ENCODE measurements around the gene UCMA.

The UCMA gene

DNA sequence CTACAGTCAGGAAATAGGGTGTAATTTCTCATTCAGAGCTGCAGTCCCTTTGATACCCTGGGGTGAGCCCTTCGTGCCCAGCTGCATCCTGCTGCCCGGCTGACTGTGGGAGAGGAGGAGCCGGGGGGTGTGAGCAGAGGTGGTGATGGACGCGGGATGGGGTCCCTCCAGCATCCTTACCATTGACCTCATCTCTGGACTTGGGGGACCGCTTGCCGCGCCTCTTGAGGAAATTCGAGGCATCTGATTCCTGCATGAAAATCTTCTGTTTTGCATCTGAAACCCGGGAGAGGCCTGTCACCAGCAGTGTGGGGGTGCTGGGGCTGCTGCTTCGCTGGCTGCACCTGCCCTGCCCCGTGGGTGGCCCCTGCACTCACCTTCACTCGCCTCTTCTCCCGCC lies 816 bp downstream of the UCMA start:
- no peak for DNase-seq

DNA sequence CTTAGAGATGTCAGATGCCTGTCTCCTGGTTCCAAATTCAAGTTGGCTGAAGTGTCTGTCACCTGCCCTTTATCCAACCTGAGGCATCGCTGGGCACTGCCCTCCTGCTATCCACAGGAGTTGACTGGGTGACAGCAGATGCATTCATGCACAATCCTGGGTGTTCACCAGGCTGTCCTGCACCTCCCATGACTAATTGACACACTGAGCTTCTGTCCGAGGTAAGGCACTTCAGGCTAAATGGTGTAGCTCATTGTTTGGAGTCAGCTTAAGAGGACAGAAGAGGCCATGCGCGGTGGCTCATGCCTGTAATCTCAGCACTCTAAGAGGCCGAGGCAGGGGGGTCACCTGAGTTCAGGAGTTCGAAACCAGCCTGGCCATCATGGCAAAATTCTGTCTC lies 2.4 kb downstream of the UCMA start:
- DNase-seq = no peak

- no peak for DNase-seq
These were observed 3.0 kb downstream of the UCMA start for GRCh38 chr10:13231190-13231589.

DNA sequence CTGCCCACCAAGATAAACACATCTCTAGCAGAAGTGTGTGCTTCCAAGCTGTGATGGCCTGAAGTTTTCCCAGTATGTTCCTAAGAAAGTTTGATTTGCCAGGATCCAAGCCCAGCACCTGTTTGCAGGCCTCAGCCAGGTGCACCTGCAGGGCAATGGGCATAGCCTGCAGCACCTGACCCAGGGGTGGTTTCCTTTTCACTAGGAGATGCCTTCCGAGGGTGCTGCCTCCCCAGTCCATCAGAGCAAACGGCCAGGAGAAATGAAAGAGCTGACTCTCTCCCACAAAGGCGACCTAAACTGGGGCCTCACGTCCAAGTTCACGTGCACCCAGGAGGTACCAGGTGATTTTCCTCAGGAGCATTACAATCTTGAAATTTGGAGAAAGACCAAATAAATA lies 7.1 kb downstream of the UCMA start:
- DNase-seq = no peak

- no peak for DNase-seq
These were observed 8.6 kb downstream of the UCMA start for GRCh38 chr10:13225601-13226000.

- DNase-seq = no peak
These were observed 9.8 kb downstream of the UCMA start for GRCh38 chr10:13224210-13224995.

DNA sequence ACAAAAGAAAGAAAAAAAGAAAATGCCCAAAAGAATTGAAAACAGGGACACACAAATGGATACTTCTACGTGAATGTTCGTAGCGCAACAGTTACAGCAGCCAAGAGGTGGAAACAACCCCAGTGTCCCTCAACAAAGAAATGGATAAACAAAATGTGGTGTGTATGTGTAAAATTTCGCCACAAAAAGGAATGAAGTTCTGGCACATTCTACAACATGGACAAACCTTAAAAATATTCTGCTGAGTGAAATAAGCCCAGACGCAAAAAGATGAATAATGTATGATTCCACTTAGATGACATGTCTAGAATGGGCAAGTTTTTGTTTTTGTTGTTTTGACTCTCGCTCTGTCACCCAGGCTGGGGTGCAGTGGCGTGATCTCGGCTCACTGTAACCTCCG lies 10.9 kb downstream of the UCMA start:
- DNase-seq = no peak

- DNase-seq = no peak
These were observed 11.6 kb downstream of the UCMA start for GRCh38 chr10:13222566-13222965.

- DNase-seq = no peak
These were observed 12.0 kb downstream of the UCMA start for GRCh38 chr10:13222151-13222550.

DNA sequence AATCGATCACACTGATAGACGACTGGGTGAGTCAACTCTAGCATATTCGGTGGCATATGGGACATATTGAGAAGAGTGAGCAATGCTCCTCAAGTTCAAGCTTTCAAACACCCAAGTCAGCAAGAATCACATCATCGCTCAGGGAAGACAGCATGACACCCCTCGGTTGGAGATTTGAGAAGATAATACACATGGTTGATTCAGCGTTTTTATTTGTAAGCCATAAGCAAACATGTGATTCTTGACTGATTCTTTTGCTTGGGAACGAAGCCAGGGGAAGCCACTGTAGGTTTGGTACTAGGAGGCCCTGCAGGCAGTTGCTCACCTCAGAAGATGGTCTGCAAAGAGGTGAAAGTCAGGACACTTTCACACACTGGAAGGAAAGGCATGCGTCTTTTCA lies 12.6 kb downstream of the UCMA start:
- DNase-seq = no peak

DNA sequence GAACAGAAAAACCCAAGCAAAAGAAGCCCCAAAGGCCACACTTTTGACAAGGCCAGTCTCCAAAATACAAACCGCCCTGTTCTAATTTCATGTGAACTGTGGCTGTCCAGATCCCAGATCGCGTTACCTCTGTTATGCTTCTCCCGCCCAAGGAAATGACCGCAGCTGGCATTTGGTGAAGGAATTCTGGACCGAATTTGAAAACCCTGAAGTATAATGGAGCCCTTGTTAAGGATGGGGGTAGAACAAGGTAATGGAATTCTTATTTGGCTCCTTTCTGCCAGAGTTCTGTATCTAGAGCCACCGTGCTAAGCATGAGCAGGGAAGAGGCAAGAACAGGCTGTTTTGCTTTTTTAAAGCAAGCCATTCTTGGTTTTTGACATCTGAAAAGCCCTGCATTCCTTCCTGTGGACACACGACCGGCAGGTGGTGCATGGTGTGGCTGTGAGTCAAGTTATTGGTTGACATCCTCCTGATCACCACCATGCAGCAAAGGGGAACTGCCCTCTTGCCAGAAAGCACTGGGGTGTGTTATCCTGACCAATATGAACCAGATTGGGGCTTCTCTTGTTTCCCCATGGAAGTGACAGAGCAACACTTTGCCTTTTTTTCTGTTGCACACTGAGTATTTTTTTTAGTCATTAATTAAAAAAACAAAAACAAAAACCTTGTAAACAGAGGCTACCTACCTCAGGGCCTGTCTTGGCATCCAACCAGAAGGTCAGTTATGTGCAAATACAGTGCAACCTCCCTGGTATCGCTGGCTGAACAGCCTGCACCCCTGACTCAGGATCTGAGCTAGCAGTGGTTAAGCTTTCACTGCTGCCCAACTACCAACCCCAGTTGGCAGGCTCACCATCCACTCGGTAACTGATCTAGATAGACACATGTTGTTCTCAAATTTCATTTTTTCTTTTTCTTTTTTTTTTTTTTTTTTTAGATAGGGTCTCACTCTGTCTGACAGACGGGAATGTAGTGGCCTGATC lies 14.2 kb downstream of the UCMA start:
- DNase-seq = peak; percentile 10

DNA sequence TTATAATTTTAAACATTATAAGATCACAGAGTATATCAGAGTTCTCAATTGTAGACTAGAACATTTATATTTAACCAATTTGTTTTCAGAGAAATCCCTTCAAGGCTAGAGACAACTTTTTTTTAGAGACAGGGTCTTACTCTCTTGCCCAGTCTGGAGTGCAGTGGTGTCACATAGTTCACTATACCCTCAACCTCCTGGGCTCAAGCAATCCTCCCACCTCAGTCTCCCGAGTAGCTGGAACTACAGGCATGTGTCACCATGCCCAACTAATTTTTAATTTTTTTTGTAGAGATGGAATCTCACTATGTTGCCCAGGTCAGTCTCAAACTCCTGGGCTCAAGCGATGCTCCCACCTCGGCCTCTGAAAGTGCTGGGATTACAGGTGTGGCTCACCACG lies 15.3 kb downstream of the UCMA start:
- DNase-seq = no peak

GRCh38 chr10:13213163-13213562 lies 21.0 kb downstream of the UCMA start:
- no peak for DNase-seq

DNA sequence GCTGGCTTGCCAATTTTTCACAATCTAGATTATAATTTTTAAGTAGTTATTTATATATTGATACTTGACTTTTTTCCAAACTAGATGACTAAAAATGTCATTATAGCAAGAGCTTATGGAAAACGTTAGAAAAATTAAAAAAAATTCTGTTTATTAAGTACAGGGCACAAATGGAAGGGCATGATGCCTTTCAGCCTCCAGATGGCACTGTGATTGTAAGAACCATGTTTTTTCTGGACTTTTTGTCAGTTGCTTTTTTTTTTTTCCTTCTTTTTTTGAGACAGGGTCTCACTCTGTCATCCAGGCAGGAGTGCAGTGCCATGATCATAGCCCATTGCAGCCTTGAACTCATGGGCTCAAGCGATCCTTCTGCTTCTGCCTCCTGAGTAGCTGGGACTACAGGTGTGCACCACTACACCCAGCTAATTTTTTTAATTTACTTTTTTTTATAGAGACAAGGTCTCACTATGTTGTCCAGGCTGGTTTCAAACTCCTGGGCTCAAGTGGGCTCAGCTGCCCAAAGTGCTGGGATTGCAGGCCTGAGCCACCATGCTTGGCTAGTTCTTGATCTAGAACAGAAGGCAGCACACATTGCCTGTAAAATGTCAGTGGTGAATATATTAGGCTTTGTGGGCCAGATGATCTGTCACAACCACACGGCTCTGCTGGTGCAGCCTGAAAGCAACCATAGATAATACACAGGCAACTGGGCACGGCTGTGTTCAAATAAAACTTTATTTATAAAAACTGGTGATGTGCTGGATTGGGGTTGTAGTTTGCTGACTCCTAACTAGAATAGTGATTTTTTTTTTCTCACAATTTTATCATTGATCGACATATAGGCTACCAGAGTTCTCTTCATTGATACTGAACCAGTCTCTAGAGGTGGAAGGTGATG lies 27.4 kb downstream of the UCMA start:
- no peak for DNase-seq

DNA sequence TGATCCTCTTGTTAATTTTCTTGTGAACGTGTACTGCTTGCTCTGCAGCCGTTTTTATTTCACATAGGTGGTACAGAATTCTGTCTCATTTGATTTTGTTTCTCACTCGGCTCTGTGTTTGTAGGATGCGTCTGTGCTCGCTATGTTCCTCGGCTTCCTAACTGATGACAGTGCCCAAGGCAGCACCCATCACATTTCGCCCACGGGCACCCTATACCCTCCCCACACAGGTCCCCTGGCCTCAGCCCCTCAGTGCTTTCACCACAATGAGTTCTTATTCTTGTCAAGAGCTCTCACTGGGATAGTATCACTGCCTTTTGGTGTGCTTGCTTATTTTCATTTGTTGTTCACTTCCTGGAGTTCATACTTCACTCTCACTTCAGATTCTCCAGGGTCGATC lies 28.1 kb downstream of the UCMA start:
- no peak for DNase-seq

- DNase-seq = no peak
These were observed 33.0 kb downstream of the UCMA start for GRCh38 chr10:13201132-13201531.

DNA sequence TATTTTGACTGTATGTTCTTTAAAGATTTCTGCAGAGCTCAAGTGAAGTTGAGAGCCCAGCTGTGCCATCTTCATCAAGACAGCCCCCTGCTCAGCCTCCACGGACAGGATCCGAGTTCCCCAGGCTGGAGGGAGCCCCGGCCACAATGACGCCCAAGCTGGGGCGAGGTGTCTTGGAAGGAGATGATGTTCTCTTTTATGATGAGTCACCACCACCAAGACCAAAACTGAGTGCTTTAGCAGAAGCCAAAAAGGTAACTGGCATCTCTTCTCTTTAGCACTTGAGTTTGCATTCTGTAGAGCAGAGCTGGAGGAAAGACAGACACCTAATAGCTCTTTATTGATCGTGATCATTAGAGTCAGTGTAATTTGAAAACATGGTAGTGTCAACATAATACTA lies 39.2 kb downstream of the UCMA start:
- DNase-seq = no peak

GRCh38 chr10:13193637-13194036 lies 40.5 kb downstream of the UCMA start:
- no peak for DNase-seq

GRCh38 chr10:13191362-13191761 lies 42.8 kb downstream of the UCMA start:
- DNase-seq = no peak

- no peak for DNase-seq
These were observed 43.4 kb downstream of the UCMA start for GRCh38 chr10:13190816-13191215.

DNA sequence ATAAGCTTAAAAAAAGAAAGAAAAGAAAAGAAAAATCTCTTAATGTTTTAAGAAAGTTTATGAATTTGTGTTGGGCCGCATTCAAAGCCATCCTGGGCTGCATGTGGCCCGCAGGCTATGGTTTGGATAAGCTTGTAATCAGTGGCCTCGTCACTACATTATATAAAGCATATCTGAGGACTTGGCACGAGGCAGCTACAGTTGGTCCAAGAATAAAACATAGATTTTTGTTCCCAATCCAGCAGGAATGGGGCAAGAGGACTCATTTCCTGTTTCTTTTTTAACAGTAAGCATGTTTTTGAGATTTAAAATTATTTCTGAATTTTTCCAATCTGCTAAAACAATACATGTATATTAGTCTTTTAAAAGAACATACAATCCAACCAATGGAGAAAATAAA lies 44.2 kb downstream of the UCMA start:
- DNase-seq = no peak

DNA sequence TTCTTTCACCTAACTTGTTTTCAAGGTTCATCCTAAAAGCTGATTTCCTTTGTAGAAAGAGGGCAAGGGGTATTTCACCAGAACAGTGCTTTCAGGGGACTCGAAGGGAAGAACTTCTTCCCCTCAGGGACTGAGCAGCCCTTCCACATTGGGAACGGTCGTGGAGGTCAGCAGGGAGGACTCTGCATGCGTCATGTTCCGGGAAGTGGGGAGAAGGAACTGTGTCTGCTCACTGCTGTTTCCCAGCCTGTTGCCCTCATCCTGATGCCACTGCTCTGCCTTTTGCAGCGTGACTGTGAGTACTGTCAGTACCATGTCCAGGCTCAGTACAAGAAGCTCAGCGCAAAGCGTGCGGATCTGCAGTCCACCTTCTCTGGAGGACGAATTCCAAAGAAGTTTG lies 45.6 kb downstream of the UCMA start:
- DNase-seq = no peak

DNA sequence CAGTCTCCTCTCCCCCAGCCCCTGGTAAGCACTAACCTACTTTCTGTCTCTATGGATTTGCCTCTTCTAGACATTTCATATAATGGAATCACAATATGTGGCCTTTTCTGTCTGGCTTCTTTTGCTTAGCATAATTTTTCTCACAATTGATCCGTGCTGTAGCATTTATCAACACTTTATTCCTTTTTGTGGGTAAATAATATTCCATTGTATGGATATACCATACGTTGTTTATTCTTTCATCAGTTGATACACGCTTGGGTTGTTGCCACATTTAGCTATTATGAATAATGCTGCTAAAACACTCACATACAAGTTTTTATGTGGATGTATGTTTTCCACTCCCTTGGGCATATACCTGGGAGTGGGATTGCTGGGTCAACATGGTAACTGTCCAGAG lies 47.0 kb downstream of the UCMA start:
- DNase-seq = no peak
